OCI-LY1 (cell line): ENCODE results near the gene MFAP4.
A peak's percentile ranks its signal among the peaks of the same experiment; 100 is the strongest.

Experiments used
- H2AFZ ChIP-seq: fragments of 200-600 bp; sonication (generic), shearing (Covaris generic); 2 replicates; pipeline ENCODE4 v1.6.0; 2014; ENCODE audit warnings: antibody characterized with exemption, mild to moderate bottlenecking, low read length
- H3F3A ChIP-seq: fragments of 200-600 bp; sonication (generic), shearing (Covaris generic); 2 replicates; pipeline ENCODE4 v1.6.0; 2014; ENCODE audit warnings: mild to moderate bottlenecking, antibody characterized with exemption, low read length, moderate library complexity; ENCODE audit not compliant: insufficient read depth
- H3K27ac ChIP-seq: fragments of 200-600 bp; sonication (generic); 2 replicates; pipeline ENCODE4 v1.5.1; 2014; ENCODE audit warnings: low read length, mixed run types, mild to moderate bottlenecking, low read depth; ENCODE audit not compliant: poor library complexity, severe bottlenecking
- H3K27me3 ChIP-seq: fragments of 200-600 bp; sonication (generic); 2 replicates; pipeline ENCODE4 v1.6.0; 2014; ENCODE audit warnings: antibody characterized with exemption, mild to moderate bottlenecking, low read length, moderate library complexity; ENCODE audit not compliant: insufficient read depth
- H3K36me3 ChIP-seq: fragments of 200-600 bp; sonication (generic); 2 replicates; pipeline ENCODE4 v1.6.1; 2014; ENCODE audit warnings: mild to moderate bottlenecking, antibody characterized with exemption, low read length, moderate library complexity, mixed read lengths; ENCODE audit not compliant: insufficient read depth
- H3K4me1 ChIP-seq: fragments of 200-600 bp; sonication (generic); 2 replicates; pipeline ENCODE4 v1.5.1; 2014; ENCODE audit warnings: mild to moderate bottlenecking, low read length, moderate library complexity; ENCODE audit not compliant: insufficient read depth, severe bottlenecking
- H3K4me2 ChIP-seq: fragments of 200-600 bp; sonication (generic), shearing (Covaris generic); 2 replicates; pipeline ENCODE4 v1.6.1; 2014; ENCODE audit warnings: low read length
- H3K4me3 ChIP-seq: fragments of 200-600 bp; sonication (generic); 2 replicates; pipeline ENCODE4 v1.5.1; 2014; ENCODE audit warnings: low read length, low read depth, mild to moderate bottlenecking, mixed read lengths; ENCODE audit not compliant: poor library complexity, severe bottlenecking
- H3K79me2 ChIP-seq: fragments of 200-600 bp; shearing (Covaris generic); 2 replicates; pipeline ENCODE4 v1.6.1; 2016; ENCODE audit warnings: mixed run types, low read length, mixed read lengths; ENCODE audit not compliant: insufficient read depth
- H3K9ac ChIP-seq: fragments of 200-600 bp; sonication (generic), shearing (Covaris generic); 2 replicates; pipeline ENCODE4 v1.6.1; 2014; ENCODE audit warnings: mild to moderate bottlenecking, low read length, mixed read lengths
- H3K9me2 ChIP-seq: fragments of 200-600 bp; sonication (generic), shearing (Covaris generic); 2 replicates; pipeline ENCODE4 v1.6.1; 2014; ENCODE audit warnings: low read depth, mild to moderate bottlenecking, low read length, mixed read lengths
- H3K9me3 ChIP-seq: fragments of 200-600 bp; shearing (Covaris generic); 2 replicates; pipeline ENCODE4 v1.6.1; 2014; ENCODE audit warnings: low read length, mixed read lengths
- H4K20me1 ChIP-seq: fragments of 200-600 bp; sonication (generic), shearing (Covaris generic); 2 replicates; pipeline ENCODE4 v1.6.0; 2016; ENCODE audit warnings: mild to moderate bottlenecking, low read length; ENCODE audit not compliant: insufficient read depth
- EZH2 ChIP-seq: fragments of 200-600 bp; sonication (generic), shearing (Covaris generic); IDR thresholded peaks from 2 replicates; pipeline ENCODE4 v1.8.0; 2017; ENCODE audit warnings: borderline replicate concordance, mixed run types, mild to moderate bottlenecking, antibody characterized with exemption, low read length, moderate library complexity, mixed read lengths
- TF ChIP-seq, protein P1 (sequence below): fragments of 200-600 bp; sonication (generic), shearing (Covaris generic); IDR thresholded peaks from 2 replicates; pipeline ENCODE4 v1.5.1; 2017; ENCODE audit warnings: mild to moderate bottlenecking, antibody characterized with exemption, low read length, moderate library complexity, mixed read lengths

MFAP4 gene

DNA sequence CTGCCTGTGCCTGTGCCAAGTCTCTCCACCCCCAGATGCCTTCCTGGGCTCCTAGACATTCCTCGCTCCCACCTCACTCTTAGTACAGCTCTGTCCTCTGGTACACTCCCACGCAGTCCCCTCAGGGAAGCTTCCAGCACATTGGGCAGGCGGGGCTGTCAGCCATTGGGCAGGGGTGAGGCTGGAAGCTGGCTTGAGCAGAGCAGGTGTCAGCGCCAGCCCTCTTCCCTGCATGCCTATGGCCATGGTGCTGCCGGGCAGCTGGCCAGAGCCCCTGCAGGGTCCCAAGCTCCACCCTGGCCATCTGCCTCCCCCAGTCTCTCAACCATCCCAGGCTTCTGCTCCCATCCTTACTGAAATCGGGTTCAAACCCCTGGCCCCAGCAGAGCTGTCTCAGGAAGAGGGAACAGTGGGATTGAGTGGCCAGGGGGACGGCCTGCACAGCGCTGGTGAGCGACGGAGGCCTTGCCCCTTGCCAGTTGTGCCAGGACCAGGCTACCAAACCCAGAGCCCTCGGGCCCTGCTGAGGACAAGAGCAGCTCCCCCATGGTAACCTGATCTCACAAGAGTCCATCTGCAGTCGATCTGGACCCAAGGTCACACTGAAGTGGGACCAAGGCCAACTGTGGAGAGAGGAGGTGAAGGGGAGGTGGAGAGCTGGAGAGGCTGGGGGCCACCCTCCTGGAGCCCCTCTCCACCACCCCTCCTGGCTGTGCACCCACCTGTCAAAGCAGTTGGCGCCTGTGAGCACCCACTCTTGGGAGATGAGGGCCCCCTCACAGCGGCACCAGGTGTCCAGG is 22.1 kb downstream of the MFAP4 start:
- Histone ChIP-seq H3K9me3 (no peaks in the 10 kb centered on the region), H3K27ac (no peak overlapping the region)

DNA sequence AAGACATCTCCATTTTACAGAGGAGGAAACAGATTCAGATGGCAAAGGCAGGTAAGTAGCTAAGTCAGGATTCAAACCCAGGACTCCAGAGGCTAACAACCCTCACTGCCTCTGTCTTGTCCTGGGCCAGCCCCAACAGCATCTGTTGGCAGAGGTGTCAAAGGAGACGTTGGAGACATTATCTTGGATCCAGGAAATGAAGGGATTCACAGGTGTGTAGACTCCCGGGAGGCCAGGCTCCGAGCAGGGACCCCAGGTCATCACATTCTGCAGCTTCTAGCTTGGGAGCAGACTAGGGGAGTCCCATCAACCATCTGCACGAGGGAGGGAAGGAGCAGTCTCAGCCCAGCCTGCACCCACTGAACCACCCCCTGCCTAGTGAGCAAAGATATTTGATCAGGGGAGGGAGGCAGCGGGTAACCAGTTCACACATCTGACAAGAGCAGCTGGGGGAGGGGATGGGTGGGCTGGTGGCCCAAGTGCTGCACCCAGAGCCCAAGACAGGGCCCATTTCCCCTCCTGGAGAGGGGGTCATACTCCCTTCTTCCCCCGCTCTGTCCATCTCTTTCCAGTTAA is 23.4 kb downstream of the MFAP4 start:
- H3K9ac ChIP-seq = no peak overlapping the region
- H3K4me2 ChIP-seq = no peak overlapping the region
- H2AFZ ChIP-seq = no peak overlapping the region

More for the DNA sequence above, 22.1 kb downstream of the MFAP4 start:
- H4K20me1 ChIP-seq = no peaks in the 10 kb centered on the region
- no peaks in the 10 kb centered on the region for H3K36me3 ChIP-seq
- H3K4me2 ChIP-seq = no peak overlapping the region
- peaks cover 12% of the 10 kb centered on the region for H3K4me1 ChIP-seq
- TF ChIP-seq EZH2 = no peak
- TF ChIP-seq, protein P1, sequence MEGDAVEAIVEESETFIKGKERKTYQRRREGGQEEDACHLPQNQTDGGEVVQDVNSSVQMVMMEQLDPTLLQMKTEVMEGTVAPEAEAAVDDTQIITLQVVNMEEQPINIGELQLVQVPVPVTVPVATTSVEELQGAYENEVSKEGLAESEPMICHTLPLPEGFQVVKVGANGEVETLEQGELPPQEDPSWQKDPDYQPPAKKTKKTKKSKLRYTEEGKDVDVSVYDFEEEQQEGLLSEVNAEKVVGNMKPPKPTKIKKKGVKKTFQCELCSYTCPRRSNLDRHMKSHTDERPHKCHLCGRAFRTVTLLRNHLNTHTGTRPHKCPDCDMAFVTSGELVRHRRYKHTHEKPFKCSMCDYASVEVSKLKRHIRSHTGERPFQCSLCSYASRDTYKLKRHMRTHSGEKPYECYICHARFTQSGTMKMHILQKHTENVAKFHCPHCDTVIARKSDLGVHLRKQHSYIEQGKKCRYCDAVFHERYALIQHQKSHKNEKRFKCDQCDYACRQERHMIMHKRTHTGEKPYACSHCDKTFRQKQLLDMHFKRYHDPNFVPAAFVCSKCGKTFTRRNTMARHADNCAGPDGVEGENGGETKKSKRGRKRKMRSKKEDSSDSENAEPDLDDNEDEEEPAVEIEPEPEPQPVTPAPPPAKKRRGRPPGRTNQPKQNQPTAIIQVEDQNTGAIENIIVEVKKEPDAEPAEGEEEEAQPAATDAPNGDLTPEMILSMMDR = no peak
- no peak overlapping the region for H3K4me3 ChIP-seq
- H3K27me3 ChIP-seq = no peaks in the 10 kb centered on the region; the same call in 1 of the 2 replicates
- H3F3A ChIP-seq = no peaks in the 10 kb centered on the region
- no peak overlapping the region for H3K9ac ChIP-seq
- H3K79me2 ChIP-seq = no peaks in the 10 kb centered on the region
- no peak overlapping the region for H2AFZ ChIP-seq
- no peaks in the 10 kb centered on the region for H3K9me2 ChIP-seq

DNA sequence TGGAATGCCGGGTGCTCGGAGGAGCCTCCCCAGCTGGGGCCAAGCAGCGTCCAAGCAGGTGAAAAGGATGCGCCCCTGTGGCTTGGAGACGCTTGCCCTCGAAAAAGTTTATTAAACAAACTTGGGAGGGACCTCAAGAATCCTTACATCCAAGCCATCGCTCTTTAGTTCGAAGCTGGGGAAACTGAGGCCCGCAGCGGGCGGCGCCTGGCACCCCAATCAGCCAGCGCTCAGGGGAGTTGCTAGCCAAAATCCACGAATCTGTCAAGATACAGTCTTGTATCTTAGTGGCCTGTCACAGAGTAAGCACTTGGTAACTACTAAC is 23.9 kb downstream of the MFAP4 start:
- Histone ChIP-seq H3K9ac (no peak overlapping the region; the same call in 1 of the 2 replicates), H3K9me3 (no peaks in the 10 kb centered on the region)

More for the DNA sequence above, 23.4 kb downstream of the MFAP4 start:
- Histone ChIP-seq H3K27ac (no peak overlapping the region), H3K27me3 (no peaks in the 10 kb centered on the region; the same call in 1 of the 2 replicates), H3K9me2 (no peaks in the 10 kb centered on the region), H3K79me2 (no peaks in the 10 kb centered on the region), H3K4me3 (no peak overlapping the region), H3F3A (no peaks in the 10 kb centered on the region), H3K36me3 (no peaks in the 10 kb centered on the region), H4K20me1 (no peaks in the 10 kb centered on the region), H3K9me3 (no peaks in the 10 kb centered on the region), H3K4me1 (peaks cover 12% of the 10 kb centered on the region)
- TF ChIP-seq, protein P1 = no peak
- TF ChIP-seq EZH2 = no peak

More for the DNA sequence above, 23.9 kb downstream of the MFAP4 start:
- Histone ChIP-seq H3K36me3 (no peaks in the 10 kb centered on the region), H3F3A (no peaks in the 10 kb centered on the region), H4K20me1 (no peaks in the 10 kb centered on the region), H3K27me3 (no peaks in the 10 kb centered on the region; the same call in 1 of the 2 replicates), H3K79me2 (no peaks in the 10 kb centered on the region), H3K4me1 (peaks cover 12% of the 10 kb centered on the region), H3K4me3 (peak overlapping the region; percentile 71), H3K9me2 (no peaks in the 10 kb centered on the region), H2AFZ (no peak overlapping the region), H3K27ac (no peak overlapping the region), H3K4me2 (peak overlapping the region; percentile 88)
- TF ChIP-seq EZH2 = no peak
- TF ChIP-seq, protein P1 = no peak; the same call in 1 of the 2 replicates
